Duodenal mucosa (tissue), 2 donors: Measurements from ENCODE around the gene SLC19A2.

Source experiments
- H3K27ac ChIP-seq: one replicate; pipeline ENCODE4 v1.7.0; 2013; ENCODE audit warnings: low read depth, low read length
- H3K27me3 ChIP-seq, 2 donors: one replicate each; pipeline ENCODE4 v1.7.0; 2013; ENCODE audit warnings: low read length in 2 of 2, control low read depth in 1 of 2; ENCODE audit not compliant: insufficient read depth in 2 of 2, control insufficient read depth in 1 of 2
- H3K36me3 ChIP-seq, 2 donors: one replicate each; pipeline ENCODE4 v1.7.0; 2013; ENCODE audit warnings: low read length in 2 of 2, control low read depth in 1 of 2; ENCODE audit not compliant: insufficient read depth in 2 of 2, control insufficient read depth in 1 of 2
- H3K4me1 ChIP-seq, 2 donors: one replicate each; pipeline ENCODE4 v1.7.0; 2013; ENCODE audit warnings: low read length in 2 of 2, control low read depth in 1 of 2; ENCODE audit not compliant: insufficient read depth in 2 of 2, control insufficient read depth in 1 of 2
- H3K4me3 ChIP-seq, 2 donors: one replicate each; pipeline ENCODE4 v1.7.0; 2013; ENCODE audit warnings: low read length in 2 of 2, low read depth in 1 of 2
- H3K9ac ChIP-seq, 2 donors: one replicate each; pipeline ENCODE4 v1.7.0; 2013; ENCODE audit warnings: low read length in 2 of 2, low read depth in 1 of 2
- H3K9me3 ChIP-seq, 2 donors: one replicate each; pipeline ENCODE4 v1.7.0; 2013; ENCODE audit warnings: low read length in 2 of 2, control low read depth in 1 of 2; ENCODE audit not compliant: control insufficient read depth in 1 of 2

The SLC19A2 gene

DNA sequence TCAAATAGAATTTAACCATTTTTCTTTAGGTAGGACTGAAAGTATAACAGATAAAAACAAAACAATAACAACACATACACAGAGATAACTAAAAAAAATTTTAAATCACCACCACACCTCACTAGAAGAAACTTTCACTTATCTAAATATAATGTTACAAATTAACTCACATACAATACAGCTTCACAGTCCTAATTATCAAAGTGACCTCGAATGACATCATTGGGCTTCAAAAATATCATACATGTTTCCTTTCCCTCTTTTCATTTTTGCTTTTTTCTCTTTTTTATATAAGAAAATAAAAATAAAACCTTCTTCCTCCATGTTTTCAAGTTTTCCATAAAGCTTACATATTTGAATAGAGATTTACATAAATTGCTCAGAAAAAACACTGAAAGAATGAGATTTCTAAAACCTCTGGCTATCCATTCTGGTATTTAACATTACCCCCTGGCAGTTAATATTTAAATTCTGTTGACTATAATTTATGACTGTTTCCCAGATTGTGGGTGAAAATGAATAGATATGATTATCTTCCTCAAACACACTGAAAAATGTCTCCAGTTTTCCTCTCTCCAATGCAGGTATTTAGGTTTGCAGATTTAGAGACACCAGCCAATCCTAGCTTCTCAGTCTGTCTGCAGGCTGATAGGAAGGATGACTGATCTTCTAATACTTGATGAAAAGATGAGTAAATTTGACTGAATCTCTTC, 40.5 kb upstream of the SLC19A2 start:
- Histone ChIP-seq H3K4me3 (no peak overlapping the region), H3K9me3 (no peaks in the 10 kb centered on the region), H3K27ac (no peak overlapping the region)

DNA sequence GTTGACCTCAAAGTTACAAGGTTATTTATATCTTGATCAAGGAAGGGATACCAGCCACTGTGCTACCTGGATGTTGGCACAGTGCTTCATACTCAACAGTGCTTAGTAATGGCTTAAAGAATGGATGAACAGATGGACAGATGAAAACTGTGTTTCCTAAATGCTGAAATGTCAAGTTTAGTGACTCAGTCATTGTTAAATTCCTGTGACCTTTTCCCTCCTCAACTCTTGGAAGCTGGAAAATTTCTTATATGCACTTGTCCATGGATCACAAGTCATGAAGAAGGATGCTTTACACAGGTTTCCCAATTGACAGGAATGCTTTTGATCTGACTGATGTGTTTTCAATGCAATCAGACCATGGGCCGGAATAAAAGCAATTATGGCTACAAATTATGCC, 39.6 kb upstream of the SLC19A2 start:
- H3K4me3 ChIP-seq = no peak overlapping the region
- H3K36me3 ChIP-seq = no peaks in the 10 kb centered on the region
- H3K27ac ChIP-seq = no peak overlapping the region
- H3K9me3 ChIP-seq = no peaks in the 10 kb centered on the region
- H3K27me3 ChIP-seq = no peaks in the 10 kb centered on the region
- peaks cover 25 to 38% of the 10 kb centered on the region in 2 donors for H3K4me1 ChIP-seq
- no peak overlapping the region for H3K9ac ChIP-seq

More for the DNA sequence above, 40.5 kb upstream of the SLC19A2 start:
- Histone ChIP-seq H3K27me3 (no peaks in the 10 kb centered on the region), H3K4me1 (peaks cover 20 to 32% of the 10 kb centered on the region in 2 donors), H3K9ac (no peak overlapping the region), H3K36me3 (no peaks in the 10 kb centered on the region)

DNA sequence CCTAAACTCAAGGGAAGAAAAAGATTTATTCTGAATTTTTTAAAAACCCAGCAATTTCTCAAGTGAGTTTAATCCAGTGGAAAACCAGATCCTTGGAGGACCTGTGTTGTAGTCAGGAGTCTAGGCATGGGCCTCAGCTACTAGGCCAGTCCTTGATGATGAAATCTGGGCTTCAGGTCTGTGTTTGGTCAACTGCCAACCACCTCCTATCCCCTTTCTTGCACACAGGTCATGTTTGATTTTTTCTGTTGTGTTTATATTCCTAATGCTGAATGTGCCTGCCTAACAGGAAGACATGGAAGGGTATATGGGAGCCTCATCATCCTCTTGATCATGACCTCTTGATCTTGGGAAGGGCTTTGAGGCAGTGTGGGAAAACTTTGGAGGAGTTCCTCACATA, 38.2 kb upstream of the SLC19A2 start:
- H3K27me3 ChIP-seq = no peaks in the 10 kb centered on the region
- no peak overlapping the region for H3K9ac ChIP-seq
- no peaks in the 10 kb centered on the region for H3K9me3 ChIP-seq
- peaks cover 25 to 42% of the 10 kb centered on the region in 2 donors for H3K4me1 ChIP-seq
- no peaks in the 10 kb centered on the region for H3K36me3 ChIP-seq
- no peak overlapping the region for H3K27ac ChIP-seq
- no peak overlapping the region for H3K4me3 ChIP-seq

DNA sequence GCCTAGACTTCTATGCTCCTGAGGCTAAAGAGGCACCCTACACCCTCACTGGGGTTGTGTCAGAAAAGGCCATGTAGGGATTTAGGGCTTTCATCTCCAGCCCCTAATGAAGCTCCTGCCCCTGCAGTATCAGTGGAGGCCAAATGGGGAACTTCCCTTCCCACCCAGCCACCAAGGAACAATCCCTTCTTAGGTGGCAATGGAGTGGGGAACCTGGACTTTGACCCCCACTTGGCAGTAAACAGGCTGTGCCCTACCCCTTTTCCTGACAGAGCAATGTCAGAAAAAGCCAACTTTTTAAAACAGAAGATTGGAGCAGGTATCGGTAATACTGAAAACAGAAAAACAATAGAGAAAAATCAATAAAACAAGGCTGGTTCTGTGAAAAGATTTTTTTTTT, 35.5 kb upstream of the SLC19A2 start:
- Histone ChIP-seq H3K27ac (no peak overlapping the region), H3K9ac (no peak overlapping the region), H3K36me3 (no peaks in the 10 kb centered on the region), H3K9me3 (no peaks in the 10 kb centered on the region), H3K27me3 (no peaks in the 10 kb centered on the region), H3K4me3 (peak overlapping the region in 1 of 2 donors; percentile 24), H3K4me1 (peaks cover 10 to 40% of the 10 kb centered on the region in 2 donors)

DNA sequence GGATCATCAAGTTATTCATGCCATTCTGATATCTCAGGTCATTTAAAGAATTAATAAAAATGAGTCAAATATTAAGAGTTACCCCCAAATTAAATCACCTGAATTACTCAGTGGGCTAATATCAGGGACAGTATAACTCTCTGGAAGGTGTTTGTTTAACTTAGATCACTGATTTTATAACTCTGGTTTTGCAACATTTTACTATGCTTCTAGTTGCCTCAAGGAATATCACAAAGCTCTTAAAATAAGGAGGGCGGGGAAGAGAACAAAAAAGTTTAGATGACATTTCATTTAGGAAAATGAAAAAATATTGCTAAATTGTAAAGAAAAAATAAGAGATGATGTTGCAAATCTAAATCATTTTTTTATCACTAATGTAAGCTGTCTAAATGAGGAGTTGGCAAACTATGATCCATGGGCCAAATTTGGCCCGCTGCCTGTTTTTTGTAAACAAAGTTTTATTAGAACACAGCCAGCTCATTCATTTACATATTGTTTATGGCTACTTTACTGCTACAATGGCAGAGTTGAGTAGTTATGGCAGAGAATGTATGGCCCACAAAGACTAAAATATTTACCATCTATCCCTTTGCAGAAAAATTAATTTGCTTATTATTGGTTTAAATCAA, 31.9 kb upstream of the SLC19A2 start:
- Histone ChIP-seq H3K27me3 (no peaks in the 10 kb centered on the region), H3K4me1 (peaks cover 5 to 29% of the 10 kb centered on the region in 2 donors), H3K36me3 (no peaks in the 10 kb centered on the region), H3K4me3 (no peak overlapping the region), H3K27ac (no peak overlapping the region), H3K9ac (no peak overlapping the region), H3K9me3 (no peaks in the 10 kb centered on the region)

DNA sequence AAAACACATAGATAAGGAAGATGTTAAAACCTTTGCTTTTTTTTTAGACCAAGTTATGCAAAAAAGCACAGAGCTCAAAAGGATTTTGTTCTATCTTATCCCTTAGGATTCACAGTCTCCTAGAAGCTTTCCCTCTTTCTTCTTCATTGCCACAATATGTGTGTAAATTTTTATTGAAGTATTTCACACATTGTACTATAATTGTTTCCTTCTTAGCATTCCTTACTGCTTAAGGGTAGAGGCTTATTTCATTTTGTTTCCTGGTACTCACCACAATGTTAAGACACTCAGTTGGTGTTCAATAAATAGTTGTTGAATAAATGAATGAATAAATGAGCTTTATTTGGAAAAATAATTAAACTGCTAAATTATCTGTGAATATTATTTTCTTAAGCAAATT, 29.9 kb upstream of the SLC19A2 start:
- H3K4me1 ChIP-seq = peaks cover 0 to 23% of the 10 kb centered on the region in 2 donors
- no peaks in the 10 kb centered on the region for H3K27me3 ChIP-seq
- no peak overlapping the region for H3K9ac ChIP-seq
- H3K9me3 ChIP-seq = no peaks in the 10 kb centered on the region
- no peak overlapping the region for H3K27ac ChIP-seq
- H3K36me3 ChIP-seq = no peaks in the 10 kb centered on the region
- H3K4me3 ChIP-seq = no peak overlapping the region

DNA sequence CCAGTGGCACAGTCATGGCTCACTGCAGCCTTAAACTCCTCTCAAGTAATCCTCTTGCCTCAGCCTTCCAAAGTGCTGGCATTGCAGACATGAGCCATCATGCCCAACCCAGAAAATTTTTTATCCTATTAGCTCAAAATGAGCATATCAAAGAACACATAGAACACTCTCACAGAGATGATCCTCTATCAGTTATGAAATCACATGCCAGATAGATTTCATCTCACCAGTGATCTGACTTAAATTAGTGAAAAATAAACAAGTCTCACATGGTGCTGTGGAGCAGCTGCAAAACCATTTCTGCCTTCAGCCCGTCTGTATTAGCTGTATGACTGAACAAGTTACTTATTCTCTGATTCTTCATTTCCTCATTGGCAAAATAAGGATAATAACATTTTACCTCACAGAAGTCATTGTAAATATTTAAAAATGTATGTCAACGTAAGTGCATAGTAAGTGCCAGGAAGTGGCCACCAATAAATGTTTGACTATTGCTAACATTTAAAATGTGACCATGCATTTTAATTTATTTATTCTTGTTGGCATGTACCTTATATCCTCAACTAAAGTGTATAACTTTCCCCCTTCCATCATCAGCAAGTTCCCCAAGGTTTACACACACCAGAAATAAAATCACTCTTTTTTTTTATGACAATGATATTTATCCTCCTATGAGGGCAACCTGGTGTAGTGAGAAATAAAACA, 29.0 kb upstream of the SLC19A2 start:
- peaks cover 0 to 22% of the 10 kb centered on the region in 2 donors for H3K4me1 ChIP-seq
- no peaks in the 10 kb centered on the region for H3K36me3 ChIP-seq
- no peak overlapping the region for H3K27ac ChIP-seq
- no peak overlapping the region for H3K4me3 ChIP-seq
- H3K9me3 ChIP-seq = no peaks in the 10 kb centered on the region
- no peak overlapping the region for H3K9ac ChIP-seq
- H3K27me3 ChIP-seq = no peaks in the 10 kb centered on the region

DNA sequence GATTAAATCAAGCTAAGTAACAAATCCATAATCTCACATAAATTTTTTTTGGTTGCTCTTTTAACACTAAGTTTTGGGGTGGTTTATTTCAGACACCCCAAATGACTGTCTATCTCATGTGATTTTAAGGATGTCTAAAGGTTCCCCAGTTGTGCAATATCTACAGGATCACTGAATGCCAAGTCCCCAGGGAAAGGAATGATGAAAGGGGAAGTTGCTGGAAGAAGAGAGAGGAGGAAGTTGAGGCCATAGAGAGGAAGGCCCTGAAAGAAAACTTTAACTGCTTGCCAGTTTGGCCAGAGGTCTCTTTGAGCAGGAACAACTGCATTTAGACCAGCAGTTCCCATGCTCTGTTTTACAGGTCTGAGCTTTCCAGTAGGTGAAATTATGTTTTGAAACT, 27.5 kb upstream of the SLC19A2 start:
- no peaks in the 10 kb centered on the region for H3K9me3 ChIP-seq
- H3K4me3 ChIP-seq = no peak overlapping the region
- H3K9ac ChIP-seq = no peak overlapping the region
- H3K36me3 ChIP-seq = no peaks in the 10 kb centered on the region
- no peaks in the 10 kb centered on the region for H3K27me3 ChIP-seq
- H3K27ac ChIP-seq = no peak overlapping the region
- H3K4me1 ChIP-seq = peaks cover 7 to 21% of the 10 kb centered on the region in 2 donors

DNA sequence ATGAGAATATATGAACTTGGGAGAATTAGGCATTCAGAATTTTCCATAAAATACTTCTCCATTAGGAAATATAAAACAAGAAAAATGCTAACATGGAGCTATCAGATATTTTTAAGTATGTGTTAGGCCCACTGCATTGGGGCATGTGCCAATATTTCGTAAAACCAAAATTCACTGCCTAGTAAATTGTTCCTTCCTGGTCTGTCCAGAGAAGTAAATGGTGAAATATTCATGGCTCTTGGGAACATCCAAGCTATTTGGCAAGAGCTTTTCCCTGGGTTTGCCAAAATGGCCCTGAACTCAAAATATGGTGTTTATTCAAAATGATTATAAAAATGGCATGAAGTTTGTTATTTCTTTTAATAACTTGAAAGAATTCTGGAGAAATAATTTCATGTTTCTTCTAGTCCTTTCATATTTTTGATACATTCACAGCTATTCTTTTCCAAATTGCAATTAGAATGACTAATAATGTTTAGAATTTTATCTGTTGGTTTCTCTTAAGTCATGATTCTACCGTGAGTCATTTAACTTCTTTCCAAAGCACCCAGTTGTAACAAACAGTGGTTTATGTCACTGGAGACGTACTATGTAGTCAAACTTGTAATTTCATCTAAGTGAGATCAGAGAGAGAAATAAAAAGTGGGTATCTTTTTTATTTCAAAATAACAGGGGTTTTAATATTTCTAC, 25.7 kb upstream of the SLC19A2 start:
- Histone ChIP-seq H3K9me3 (no peaks in the 10 kb centered on the region), H3K9ac (no peak overlapping the region), H3K27me3 (no peaks in the 10 kb centered on the region), H3K36me3 (no peaks in the 10 kb centered on the region), H3K4me1 (peaks cover 10 to 23% of the 10 kb centered on the region in 2 donors), H3K27ac (no peak overlapping the region), H3K4me3 (no peak overlapping the region)

DNA sequence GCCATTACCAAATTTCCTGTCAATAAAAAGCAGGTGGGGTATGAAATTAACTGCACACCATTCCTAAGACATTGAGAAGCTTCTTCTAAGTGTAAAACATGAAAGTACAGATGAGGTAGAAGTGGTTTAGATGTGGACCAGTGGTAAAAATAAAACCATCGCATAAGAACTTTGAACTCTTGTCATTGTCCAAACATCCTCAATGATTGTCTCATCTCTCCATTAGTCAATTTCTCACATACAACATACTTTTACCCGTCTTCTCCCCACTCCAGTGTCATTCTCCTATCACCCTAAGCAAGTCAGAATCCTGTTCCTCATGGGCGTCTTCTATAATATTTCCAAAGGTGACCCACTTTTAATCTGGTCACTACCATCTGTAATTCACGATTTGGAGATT, 24.3 kb upstream of the SLC19A2 start:
- Histone ChIP-seq H3K9ac (no peak overlapping the region), H3K4me3 (no peak overlapping the region), H3K36me3 (no peaks in the 10 kb centered on the region), H3K27me3 (no peaks in the 10 kb centered on the region), H3K9me3 (no peaks in the 10 kb centered on the region), H3K27ac (no peak overlapping the region), H3K4me1 (peaks cover 10 to 23% of the 10 kb centered on the region in 2 donors)
